ENCODE results near the gene OXLD1.

OXLD1 gene

DNA sequence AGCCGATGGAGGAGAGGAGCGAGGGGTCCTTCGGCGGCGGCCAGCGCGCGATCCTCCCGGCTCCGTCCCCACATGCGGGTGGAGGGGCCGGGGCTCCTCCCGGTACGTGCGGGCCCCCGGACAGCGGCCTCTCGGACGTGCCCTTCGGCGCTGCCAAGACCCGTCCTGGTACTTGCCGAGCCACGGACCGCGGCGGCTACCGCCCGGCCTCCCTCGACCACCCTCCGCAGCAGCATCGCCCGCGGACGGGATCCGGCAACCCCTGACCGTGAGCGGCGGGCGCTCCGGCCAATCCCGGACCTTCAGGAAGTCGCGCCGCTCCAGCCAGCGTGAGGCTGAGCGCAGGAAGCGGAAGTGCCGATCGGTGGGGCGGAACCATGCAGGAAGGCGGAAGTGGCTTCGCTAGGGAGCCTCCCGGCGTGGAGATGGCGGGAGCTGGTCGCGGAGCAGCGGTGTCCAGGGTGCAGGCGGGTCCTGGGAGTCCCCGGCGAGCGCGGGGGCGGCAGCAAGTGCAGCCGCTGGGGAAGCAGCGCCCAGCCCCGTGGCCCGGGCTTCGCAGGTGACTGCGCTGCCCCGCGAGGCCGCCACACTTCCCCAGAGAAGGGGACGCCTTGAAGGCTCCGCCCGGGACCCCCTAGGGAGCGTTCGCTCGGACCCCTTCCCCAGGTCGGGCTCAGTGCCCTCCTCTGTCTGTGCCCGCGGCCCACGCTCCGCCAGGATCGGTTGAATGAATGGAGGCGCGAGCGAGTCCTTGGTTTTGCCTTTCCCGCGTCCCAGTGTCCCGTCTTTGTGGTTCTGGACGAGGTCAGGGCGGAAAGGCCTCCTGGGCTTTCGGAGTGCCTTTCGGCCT, at the start of gene OXLD1, which contains the start of gene CCDC137:
OXLD1 (minus strand) TSS at position 264 of the 850 bp plus-strand sequence; CDS start at position 236, 28 bp downstream.
CCDC137 (plus strand) TSS at position 396 of the 850 bp plus-strand sequence; CDS start at position 426, 30 bp downstream.
- DNase-seq (ENCODE audit: low read depth) = peak; percentile 84

DNA sequence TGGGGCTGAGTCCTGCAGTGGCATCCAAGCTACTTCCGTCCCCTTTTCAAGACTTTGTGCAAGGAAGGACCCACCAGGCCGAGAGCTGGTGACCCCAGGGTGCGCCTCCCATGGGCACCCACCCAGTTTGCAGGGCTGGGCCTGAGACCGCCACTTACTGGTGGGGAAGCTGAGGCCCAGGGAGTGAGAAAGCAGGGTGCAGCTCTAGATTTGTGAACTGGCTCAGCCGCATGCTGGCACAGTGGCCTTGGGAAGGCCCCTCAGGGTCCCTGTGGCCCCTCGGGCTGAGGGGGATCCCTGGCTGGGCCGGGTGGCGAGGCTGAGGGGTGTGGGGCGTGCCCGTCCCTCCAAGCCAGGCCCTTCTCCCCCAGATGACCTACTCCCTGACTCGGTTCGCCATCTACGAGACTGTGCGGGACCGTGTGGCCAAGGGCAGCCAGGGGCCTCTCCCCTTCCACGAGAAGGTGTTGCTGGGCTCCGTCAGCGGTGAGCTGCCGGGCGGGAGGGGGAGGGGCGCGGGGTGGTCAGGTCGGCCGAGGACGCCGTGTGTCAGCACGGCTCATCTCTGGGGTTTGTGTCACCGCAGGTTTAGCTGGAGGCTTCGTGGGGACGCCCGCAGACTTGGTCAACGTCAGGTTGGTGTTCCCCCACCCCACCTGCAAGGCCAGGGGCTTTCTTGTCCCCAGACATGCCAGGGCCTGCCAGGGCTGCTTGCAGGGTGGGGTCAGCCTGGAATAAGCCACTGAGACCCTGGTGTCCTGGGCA, 48.9 kb upstream of the OXLD1 start:
- no peak for DNase-seq (ENCODE audit: low read depth)

DNA sequence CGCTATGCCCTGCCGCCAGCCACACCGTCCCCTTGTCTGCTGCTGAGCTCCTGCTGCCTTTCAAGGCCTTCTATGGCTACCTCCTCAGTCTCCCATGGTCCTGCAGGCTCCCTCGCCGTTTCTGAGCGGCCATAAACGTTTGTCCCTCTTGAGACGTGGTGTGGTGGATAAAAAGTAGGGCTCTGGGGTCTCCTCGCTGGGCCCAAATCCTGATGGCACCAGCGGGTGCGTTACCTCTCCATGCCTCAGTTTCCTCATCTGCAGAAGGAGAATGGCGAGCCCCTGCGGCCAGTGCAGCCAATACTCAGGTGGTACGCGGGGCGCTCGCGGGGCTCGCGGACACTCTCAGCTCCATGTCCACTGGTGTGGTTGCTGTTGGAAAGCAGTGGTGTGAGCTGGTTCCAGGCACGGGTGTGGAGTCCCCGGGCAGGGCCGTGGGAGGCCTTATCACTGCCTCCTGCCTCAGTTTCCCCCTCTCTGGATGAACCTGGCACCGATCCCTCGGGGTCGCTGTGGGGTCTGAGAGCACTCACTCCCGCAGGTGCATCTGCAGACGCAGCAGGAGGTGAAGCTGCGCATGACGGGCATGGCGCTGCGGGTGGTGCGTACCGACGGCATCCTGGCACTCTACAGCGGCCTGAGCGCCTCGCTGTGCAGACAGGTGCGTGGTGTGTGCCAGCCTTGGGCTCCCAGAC, 48.2 kb upstream of the OXLD1 start:
- DNase-seq (ENCODE audit: low read depth) = no peak

DNA sequence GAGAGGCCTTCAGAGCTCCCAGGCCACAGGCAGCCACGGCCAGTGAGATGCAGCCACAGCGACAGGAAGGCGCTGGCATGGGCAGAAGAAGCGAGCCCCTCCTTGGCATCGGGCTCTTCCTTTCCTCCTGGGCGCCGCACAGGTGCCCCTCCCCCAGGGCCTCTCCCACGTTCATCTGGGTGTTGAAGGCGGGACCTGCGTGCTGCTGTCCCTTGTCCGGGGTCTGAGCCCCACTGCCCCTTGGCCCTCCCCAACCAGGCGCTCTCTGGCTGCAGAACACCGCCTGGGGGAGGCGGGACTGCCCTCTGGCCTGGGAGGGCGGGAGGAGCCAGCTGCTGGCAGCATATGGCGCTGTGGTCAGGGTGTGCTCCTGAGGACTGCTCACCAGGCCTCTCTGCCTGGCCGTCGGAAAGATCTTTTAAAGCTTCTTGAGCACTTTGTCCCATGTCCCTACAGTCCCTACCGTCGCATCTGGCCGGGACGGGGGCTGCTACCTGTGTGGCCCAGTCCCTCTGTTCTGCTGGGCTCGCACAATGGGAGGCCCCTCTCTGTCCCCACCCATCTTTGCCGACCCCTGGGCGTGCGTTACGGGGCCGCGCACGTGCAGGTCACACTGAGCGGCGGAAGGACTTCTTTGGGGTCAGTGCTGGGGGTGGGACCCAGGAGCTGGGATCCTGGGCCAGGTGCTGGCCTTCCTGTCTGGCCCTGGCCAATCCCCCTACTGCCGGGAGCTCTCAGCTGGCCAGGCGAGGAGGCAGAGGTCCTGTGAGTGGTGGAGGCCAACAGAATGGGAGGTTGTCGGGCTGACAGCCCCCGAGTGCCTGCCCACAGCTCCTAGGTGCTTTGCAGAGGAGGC, 47.4 kb upstream of the OXLD1 start:
- DNase-seq (ENCODE audit: low read depth) = no peak

DNA sequence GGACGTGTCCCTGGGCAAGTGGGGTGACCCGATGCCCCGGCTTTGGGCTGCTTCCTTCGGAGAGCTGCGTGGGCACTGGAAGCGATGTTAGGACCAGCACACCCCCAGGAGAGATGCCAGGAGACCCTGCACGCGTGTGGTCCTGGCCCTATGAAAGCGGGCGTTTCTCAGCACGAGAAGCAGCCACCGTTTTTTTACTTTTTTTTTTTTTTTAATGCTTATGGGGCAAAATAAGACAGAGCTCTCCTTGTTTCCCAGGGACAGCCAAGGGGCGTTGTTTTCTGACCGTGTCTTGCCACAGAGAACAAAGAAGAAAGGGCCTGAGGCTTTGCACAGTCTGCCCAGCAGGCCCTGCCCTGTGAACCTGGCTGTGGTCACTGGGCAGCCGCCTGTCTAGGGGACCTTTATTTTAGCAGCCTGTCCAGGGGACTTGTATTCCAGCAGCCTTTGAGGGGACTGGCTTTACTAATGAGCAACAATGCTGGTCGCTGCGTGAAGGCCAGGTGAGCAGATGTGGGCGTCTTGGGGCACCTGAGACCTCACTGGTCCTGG, 46.7 kb upstream of the OXLD1 start:
- DNase-seq (ENCODE audit: low read depth) = no peak

DNA sequence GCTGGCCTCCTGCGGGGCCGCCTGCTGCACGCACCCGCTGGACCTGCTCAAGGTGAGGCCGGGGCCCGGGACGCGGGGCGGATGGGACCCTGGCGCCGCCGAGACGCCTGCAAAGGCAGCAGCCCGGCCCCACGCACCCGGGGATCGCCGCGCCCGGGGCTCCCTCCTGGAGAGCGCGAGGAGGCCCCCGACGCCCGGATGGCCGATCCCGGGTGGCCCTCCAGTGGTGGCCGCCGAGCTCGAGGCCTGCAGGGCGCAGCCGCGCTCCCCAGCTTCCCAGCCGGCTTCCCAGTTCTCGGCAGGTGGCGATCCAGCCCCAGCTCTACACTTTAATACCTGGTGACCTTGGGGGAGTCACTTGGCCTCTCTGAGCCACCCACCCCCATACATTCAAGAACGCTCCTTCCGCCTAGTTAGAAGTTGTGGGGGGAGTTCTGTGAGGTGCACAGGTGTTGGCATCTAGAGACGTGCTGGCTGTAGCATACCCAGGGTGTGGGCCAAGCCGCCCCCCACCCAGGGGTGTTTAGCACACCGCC, 46.1 kb upstream of the OXLD1 start:
- DNase-seq (ENCODE audit: low read depth) = no peak

DNA sequence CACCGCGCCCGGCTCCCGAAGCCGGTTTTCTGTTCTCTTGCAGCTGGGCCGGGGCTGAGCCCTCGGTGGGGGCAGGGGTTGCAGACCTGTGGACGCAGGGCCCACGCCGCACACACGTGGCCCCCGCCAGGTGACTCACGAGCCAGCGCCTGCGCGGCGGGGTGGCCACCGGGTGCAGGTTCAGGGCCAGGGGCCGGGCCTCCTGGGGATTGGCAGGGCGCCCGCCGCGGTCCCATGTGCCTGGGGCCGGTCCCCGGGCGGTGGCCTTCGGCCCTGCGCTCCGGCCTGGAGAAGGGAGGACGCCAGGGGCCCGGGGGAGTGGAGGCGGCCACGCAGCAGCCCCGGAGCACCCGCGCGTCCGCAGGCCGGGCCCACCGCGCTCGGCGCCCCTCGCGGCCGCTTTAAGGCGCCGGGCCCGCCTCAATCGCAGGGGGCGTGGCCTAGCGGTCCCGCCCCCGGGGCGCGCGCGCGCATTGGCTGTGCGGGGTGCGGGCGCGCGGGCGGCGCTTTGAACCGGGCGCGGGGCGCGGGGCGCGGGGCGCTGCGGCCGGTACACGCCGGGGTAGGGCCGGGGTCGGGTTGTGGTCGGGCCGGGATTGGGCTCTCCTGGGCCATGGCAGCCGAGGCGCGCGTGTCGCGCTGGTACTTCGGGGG, 45.5 kb upstream of the OXLD1 start, which contains the start of gene SLC25A10:
SLC25A10 (plus strand) TSS at position 471 of the 654 bp plus-strand sequence; CDS start at position 614, 143 bp downstream.
- peak; percentile 46 for DNase-seq (ENCODE audit: low read depth)

DNA sequence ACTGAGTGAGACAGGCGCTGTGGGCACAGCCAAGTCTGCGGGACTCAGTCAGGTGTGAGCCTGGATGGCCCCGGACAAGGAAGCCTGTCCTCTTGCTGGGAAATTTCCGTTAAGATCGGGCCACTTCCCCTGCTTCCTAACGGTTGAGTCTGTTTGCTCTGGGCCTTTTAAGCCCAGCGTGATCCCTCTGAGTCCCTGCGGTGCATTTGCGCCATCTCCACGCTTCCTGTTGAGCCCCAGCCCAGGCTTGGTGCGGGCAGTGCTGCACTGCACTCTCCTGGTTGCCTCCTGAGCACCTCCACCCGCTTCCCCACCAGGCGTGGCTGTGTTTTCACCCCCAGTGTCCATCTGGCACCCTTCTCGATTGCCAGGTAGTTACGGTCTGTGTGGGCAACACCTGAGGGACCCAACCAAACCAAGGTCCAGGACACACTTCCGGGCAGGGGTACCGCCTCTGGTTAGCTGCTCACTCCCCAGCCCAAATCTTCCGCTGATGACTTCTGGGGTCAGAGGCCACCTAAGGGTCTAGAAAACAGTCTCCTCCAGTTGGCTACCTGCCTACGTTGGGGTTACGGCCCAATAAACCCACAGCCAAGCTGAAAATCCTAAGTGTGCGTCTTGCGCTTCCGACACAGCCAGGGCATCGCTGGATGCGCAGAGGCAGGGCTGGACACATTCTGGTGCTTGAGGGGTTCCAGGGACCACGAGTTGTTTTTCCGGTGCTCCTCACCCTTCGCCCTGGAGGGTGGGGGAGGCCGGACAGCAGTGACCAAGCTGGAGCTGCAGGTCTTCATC, 44.3 kb upstream of the OXLD1 start:
- DNase-seq (ENCODE audit: low read depth) = no peak

DNA sequence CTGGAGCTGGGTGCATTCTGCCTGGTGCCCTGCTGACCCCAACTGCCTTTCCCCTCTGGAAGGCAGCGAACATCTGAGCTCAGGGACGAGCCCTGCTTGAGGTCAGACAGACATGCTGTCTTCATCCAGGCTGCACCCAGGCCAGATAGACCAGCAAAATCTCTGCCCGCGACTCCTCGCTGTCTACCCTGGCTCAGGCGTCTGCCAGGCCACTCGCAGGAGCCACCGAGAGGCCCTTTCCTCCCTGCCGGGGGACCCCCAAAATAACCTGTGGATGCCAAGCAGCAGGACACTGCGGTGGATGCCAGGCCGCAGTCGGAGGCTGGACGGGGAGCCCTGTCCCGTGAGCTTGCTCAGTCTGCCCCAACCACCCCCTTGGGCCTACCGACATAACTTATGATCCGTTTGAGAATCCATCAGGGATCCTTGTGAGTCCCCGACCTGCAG, 42.4 kb upstream of the OXLD1 start:
- no peak for DNase-seq (ENCODE audit: low read depth)

DNA sequence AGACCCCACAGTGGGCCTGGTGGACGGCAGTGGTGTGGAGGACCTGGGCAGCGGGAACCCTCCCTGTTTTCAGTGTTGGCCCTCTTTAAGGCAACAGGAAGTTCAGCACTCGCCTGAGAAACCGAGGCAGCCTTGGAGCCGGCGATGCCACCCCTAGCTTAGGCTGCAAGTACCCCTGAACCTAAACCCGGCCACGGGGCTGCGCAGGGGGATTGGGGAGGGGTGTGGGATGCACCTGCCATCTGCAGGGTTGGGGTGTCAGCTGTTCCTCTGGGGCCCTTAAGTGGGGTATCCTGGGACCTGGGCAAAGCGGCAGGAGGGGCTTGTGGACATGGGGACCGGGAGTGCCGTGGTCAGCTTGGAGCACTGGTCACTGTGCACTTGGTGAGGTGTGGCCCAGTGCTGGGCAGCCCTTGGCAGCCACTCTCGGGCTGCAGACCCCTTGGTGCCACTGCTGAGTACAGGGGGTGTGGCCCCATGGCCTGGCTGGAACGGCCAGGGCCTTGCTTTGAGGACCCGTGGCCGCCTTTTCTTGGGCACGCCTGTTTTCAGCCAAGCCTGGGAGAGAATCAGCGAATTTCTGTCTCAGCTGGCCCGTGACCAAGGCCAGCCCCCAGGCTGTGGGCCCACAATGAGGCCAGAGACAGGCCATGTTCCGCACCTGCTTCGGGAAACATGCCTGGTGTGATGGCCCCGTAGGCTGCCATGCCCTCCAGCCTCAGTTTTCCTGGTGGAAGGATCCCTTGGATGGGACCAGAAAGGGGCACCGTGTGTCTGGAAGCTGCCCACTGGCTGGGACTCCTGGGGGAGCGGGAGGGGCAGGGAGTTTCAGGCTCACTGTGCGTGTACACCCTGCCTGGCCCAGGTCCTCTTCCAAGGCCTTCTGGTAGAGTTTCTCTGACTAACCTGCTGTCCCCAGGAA, 41.6 kb upstream of the OXLD1 start:
- no peak for DNase-seq (ENCODE audit: low read depth)

DNA sequence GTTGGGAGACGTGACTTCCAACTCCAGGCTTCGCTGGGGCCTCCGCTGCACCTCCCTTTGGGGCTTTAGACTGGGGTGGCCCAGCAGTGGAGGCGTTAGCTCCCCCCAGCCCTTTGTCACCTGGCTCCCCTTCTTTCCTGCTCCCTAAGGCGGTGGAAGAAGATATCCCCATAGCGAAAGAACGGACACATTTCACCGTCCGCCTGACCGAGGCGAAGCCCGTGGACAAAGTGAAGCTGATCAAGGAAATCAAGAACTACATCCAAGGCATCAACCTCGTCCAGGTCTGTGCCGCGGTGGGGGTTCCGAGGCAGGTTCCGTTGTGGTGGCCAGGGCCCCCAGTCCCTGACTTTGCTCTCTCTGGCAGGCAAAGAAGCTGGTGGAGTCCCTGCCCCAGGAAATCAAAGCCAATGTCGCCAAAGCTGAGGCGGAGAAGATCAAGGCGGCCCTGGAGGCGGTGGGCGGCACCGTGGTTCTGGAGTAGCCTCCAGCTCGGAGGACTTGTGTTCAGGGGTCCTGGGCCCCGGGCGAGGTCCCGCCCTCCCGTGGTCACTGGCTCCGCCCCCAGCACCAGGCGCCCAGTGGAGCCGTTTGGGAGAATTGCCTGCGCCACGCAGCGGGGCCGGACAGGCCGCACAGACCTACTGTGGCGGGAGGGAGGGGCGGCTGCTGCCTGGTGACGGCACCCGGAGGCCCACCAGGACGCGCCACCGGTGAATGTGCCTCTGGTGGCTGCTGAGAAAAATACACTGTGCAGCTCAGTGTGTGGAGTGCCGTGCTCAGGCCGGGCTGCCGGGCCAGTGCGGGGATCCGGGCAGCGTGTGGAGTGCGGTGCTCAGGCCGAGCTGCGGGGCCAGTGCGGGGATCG, 40.6 kb upstream of the OXLD1 start:
- no peak for DNase-seq (ENCODE audit: low read depth)

DNA sequence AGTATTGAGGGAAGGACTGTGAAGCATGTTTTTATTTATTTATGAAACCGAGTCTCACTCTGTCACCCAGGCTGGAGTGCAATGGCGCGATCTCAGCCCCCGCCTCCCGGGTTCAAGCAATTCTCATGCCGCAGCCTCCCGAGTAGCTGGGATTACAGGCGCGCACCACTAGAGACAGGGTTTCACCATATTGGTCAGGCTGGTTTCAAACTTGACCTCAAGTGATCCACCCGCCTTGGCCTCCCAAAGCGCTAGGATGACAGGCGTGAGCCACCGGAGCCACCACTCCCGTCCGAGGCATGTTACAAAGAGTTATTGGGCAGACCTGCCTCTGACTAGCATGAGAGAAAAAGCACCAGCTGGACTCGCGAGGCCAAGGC, 39.8 kb upstream of the OXLD1 start:
- DNase-seq (ENCODE audit: low read depth) = no peak

DNA sequence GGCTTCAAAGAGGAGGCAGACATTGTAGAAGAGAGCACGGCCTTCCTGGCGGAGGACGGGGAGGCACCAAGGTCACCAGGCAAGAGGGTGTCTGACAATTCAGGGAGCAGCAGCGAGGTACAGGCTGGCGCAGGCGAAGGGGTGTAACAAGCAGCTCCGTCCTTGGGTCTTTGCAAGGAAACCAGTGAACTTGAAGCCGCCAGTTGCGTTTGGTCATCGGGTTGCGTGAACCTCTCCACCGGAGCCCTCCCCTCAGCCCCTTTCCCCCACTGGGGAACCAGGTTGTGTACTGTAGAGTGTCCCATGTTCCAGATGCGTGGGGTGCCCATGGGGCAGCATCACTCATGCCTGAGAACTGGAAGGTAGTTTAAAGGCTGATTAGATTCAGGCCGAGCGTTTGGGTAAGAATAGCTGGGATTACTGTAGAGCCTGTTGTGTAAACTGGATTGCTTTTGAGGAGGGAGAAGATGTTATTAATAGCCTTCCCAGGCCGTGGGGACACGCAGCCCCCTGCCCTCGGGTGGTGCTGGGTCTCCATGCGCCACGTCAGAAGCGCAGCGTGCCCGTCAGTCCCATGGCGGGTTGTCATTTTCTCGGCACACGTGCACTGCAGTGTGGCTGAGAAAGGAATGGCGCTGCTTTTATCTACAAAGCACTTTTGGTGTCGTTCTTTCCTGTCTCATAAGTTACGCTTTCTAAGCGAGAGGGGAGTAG, 39.3 kb upstream of the OXLD1 start:
- no peak for DNase-seq (ENCODE audit: low read depth)

DNA sequence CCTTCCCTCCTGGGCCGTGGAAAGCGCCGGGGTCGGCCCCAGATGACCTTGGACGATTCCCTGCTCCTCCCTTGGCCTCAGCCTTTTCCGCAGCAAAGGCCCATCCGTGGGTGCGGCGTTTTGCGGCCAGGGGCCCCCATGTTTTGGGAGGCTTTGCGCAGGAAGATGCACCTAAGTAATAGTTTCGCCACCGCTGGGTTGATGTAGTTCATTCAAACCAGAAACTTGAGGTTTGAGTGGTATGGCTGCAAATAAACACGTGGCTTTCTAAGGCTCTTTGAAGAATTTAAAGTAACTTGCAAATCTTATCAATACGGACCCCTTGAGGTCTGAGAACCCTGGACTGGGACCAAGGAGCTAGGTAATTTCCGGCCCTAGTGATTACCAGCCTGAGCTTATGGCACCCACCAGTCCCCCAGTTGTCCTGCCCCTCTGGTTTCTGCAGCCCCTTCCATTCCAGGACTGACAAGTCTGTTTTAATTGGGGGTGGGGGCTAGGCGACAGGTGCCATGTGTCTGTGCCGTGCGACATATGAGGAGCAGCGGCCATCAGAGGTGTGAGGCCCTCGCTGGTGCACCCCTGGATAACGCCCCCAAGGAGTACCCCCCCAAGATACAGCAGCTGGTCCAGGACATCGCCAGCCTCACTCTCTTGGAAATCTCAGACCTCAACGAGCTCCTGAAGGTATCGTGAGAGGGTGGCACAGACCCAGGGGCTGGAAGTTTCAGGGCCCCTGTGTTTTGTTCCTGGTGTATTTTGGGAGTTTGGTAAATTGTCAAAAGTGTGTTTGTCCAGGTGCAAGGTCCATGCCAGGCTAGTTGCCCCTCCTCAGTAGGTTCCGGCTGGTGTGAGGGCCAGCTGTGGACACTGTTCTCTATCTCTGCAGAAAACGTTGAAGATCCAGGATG, 37.6 kb upstream of the OXLD1 start:
- no peak for DNase-seq (ENCODE audit: low read depth)

DNA sequence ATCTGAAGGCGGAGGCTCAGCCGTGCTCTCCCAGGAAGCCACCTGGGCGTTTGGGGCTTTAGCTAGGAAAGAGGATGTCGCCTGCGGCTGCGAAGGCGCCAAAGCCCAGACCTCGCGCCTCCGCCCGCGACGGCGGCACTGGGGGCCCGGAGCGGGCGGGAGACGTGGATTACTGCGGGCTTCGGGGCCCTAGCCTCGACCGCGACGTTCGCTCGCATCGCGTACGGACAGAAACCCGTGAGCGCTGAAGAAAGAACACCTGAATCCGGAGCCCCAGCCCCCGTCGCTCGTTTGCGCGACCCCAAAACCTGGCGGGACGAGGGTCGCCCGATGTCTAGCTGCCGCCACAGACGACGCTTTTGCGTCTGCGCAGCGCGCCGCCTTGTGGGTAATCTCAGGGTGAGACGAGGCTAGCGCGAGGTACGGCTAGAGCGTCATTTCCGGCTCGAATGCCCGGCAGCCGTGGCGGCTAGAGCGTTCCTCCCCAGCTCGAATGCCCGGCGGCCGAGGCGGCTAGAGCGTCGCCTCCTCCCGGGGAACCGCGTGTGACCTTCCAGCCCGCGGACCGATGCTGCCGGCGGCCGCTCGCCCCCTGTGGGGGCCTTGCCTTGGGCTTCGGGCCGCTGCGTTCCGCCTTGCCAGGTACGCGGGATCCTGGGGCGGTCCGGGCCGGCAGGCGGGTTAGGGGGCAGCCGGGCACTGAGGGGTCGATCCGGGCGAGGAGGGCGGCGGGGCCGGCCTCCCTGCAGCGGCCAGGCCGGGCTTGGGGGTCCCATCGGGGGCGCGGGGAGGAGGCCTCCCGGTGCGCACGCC, 36.7 kb upstream of the OXLD1 start, which contains the start of gene MRPL12:
MRPL12 (plus strand) TSS at position 434 of the 813 bp plus-strand sequence; CDS start at position 569, 135 bp downstream.
- DNase-seq (ENCODE audit: low read depth) = peak; percentile 86
